HUES6 (cell line): Measurements from ENCODE around the gene DCDC2C.

Experiments
- H3K27ac ChIP-seq: 2 replicates; pipeline ENCODE4 v1.7.0; 2013; ENCODE audit warnings: low read depth, mild to moderate bottlenecking, low read length, inconsistent platforms
- H3K27me3 ChIP-seq: 2 replicates; pipeline ENCODE4 v1.6.1; 2013; ENCODE audit warnings: low read length; ENCODE audit not compliant: control insufficient read depth, insufficient read depth
- H3K36me3 ChIP-seq: 2 replicates; pipeline ENCODE4 v1.6.1; 2013; ENCODE audit warnings: low read length; ENCODE audit not compliant: control insufficient read depth, insufficient read depth
- H3K4me1 ChIP-seq: 2 replicates; pipeline ENCODE4 v1.6.1; 2013; ENCODE audit warnings: low read length; ENCODE audit not compliant: control insufficient read depth, insufficient read depth
- H3K4me3 ChIP-seq: 2 replicates; pipeline ENCODE4 v1.5.1; 2013; ENCODE audit warnings: low read depth, low read length
- H3K9ac ChIP-seq: one replicate; pipeline ENCODE4 v1.6.1; 2013; ENCODE audit warnings: mild to moderate bottlenecking, low read length
- H3K9me3 ChIP-seq: 2 replicates; pipeline ENCODE4 v1.6.1; 2013; ENCODE audit warnings: low read depth, low read length; ENCODE audit not compliant: control insufficient read depth, insufficient read depth

DCDC2C gene

GRCh38 chr2:3731829-3732228, 28.5 kb downstream of the DCDC2C start:
- Histone ChIP-seq H3K27ac (no peak overlapping the region), H3K9ac (no peak overlapping the region), H3K4me1 (peaks cover 10% of the 10 kb centered on the region), H3K9me3 (no peaks in the 10 kb centered on the region), H3K4me3 (no peak overlapping the region), H3K36me3 (no peaks in the 10 kb centered on the region), H3K27me3 (peaks cover 10% of the 10 kb centered on the region; the same call in 1 of the 2 replicates)

- Histone ChIP-seq H3K9ac (no peak overlapping the region), H3K27ac (no peak overlapping the region), H3K4me3 (no peak overlapping the region), H3K4me1 (no peaks in the 10 kb centered on the region), H3K27me3 (no peaks in the 10 kb centered on the region; the same call in 1 of the 2 replicates), H3K36me3 (no peaks in the 10 kb centered on the region), H3K9me3 (no peaks in the 10 kb centered on the region)
These were observed 32.7 kb downstream of the DCDC2C start for GRCh38 chr2:3736112-3736511.

DNA sequence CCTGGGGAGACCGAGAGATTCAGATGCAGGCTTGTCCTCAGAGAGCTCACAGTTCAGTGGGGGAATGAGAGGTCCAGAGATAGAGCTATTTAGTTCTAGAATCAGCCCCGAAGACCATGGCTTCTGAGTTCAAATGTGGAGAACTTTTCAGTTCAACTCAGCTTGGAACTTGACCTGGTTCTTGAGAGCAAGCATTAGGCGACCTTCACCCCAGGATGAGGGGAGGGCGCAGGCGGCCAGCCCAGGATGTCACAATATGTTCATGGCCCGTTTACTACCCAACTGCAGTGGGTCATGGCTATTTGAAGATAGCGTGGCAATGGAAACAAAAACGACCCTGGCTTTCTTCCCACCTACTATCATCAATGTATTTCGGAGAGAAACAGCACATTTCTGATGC, 33.8 kb downstream of the DCDC2C start:
- H3K9ac ChIP-seq = no peak overlapping the region
- no peaks in the 10 kb centered on the region for H3K9me3 ChIP-seq
- H3K4me3 ChIP-seq = no peak overlapping the region
- H3K4me1 ChIP-seq = no peaks in the 10 kb centered on the region
- no peaks in the 10 kb centered on the region for H3K36me3 ChIP-seq
- no peak overlapping the region for H3K27ac ChIP-seq
- H3K27me3 ChIP-seq = no peaks in the 10 kb centered on the region; the same call in 1 of the 2 replicates

- no peak overlapping the region for H3K9ac ChIP-seq
- no peaks in the 10 kb centered on the region for H3K9me3 ChIP-seq
These were observed 35.1 kb downstream of the DCDC2C start for GRCh38 chr2:3738454-3738853.

DNA sequence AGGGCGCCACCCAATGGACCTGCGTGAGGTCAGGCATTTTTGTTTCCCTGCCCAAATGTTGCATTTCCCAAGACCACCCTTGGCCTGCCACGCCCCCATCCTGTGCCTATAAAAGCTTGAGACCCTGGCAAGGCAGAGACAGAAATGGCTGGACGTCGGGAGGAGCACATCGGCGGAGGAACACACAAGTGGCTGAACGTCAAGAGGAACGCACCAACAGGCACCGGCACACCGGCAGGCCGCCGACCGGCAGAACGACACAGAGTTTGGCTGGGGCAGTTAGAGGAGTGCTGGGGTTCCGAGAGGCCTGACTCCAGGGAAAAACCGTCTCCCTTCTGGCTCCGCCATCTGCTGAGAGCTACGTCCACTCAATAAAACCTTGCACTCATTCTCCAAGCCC, 35.9 kb downstream of the DCDC2C start:
- Histone ChIP-seq H3K4me3 (no peak overlapping the region), H3K9ac (no peak overlapping the region), H3K36me3 (no peaks in the 10 kb centered on the region), H3K27ac (no peak overlapping the region), H3K4me1 (no peaks in the 10 kb centered on the region), H3K9me3 (no peaks in the 10 kb centered on the region), H3K27me3 (no peaks in the 10 kb centered on the region; the same call in 1 of the 2 replicates)

More at GRCh38 chr2:3738454-3738853, 35.1 kb downstream of the DCDC2C start:
- H3K4me3 ChIP-seq = no peak overlapping the region
- H3K36me3 ChIP-seq = no peaks in the 10 kb centered on the region
- H3K27ac ChIP-seq = no peak overlapping the region
- H3K27me3 ChIP-seq = no peaks in the 10 kb centered on the region; the same call in 1 of the 2 replicates
- H3K4me1 ChIP-seq = no peaks in the 10 kb centered on the region

- Histone ChIP-seq H3K9ac (no peak overlapping the region), H3K4me3 (no peak overlapping the region), H3K9me3 (no peaks in the 10 kb centered on the region), H3K27ac (no peak overlapping the region), H3K36me3 (no peaks in the 10 kb centered on the region), H3K4me1 (no peaks in the 10 kb centered on the region), H3K27me3 (no peaks in the 10 kb centered on the region)
These were observed 38.0 kb downstream of the DCDC2C start for GRCh38 chr2:3741396-3741795.

DNA sequence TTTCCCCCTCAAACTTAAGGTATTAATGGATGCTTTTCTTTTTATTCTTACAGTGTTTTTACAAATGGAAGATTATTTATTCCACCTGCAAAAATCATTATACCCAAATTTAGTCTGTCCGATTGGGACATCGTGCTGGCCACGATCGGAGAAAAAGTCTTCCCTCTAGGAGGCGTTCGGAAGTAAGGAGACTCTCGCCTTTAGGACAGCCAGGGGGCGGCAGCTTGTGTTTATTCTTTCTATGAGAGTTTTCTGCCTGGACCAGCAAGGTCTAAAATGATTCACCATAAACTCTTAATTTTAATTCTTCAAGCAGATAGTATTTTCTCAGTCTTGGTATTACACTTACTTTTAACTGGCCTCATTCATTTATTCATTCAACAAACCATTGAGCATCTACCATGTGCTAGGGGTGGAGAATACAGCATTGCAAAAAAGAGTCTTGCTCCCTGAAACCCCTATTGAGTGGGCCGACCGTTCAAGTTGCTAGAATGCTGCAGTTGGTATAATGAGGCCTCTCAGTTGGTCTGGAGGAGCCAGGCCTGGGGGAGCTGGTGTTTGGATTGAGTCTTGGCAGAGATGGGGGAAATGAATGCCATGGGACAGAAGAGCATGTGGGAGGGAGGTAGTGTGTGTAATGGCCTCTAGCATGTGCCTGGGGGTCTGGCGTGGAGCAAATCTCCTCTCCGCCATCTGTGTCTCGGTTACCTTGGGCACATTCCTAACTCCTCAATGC, 38.7 kb downstream of the DCDC2C start:
- Histone ChIP-seq H3K9me3 (no peaks in the 10 kb centered on the region), H3K4me1 (no peaks in the 10 kb centered on the region), H3K27ac (no peak overlapping the region), H3K27me3 (no peaks in the 10 kb centered on the region), H3K4me3 (no peak overlapping the region), H3K36me3 (no peaks in the 10 kb centered on the region), H3K9ac (no peak overlapping the region)

- Histone ChIP-seq H3K36me3 (no peaks in the 10 kb centered on the region), H3K9ac (no peak overlapping the region), H3K27ac (no peak overlapping the region), H3K4me1 (no peaks in the 10 kb centered on the region), H3K9me3 (no peaks in the 10 kb centered on the region), H3K4me3 (no peak overlapping the region), H3K27me3 (no peaks in the 10 kb centered on the region)
These were observed 39.6 kb downstream of the DCDC2C start for GRCh38 chr2:3742743-3743508.

DNA sequence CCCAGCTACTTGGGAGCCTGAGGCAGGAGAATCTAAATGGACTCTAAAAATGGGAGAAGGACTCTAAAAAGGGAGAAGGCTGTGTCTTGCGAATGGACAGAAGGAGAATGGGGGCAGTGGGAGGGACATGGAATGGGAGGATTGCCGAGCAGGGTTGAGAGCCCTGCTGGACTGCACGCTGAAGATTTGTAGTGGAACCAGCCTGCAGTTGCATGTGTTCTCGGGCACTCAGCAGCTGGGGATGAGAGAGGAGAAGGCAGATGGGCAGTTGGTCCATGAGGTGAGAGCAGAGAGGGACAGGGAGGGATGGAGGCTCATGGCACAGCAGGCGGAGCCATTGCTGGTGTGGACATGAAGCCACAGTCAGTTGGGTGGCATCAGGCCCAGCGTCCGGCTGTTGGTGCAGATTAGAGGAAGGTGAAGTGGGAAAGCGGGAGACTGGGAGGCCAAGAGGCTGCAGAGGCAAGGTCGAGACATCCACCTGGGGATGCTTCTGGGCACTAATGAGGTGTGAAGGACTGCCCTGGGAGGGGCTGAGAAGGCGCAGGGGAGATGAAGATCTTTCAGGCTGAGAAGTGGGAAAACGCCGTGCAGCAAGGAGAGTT, 40.7 kb downstream of the DCDC2C start:
- no peaks in the 10 kb centered on the region for H3K4me1 ChIP-seq
- 0 out of 2 replicates have a peak, but pooled peaks cover 2% of the 10 kb centered on the region for H3K27me3 ChIP-seq
- no peak overlapping the region for H3K9ac ChIP-seq
- H3K4me3 ChIP-seq = no peak overlapping the region
- no peak overlapping the region for H3K27ac ChIP-seq
- no peaks in the 10 kb centered on the region for H3K9me3 ChIP-seq
- no peaks in the 10 kb centered on the region for H3K36me3 ChIP-seq

- no peaks in the 10 kb centered on the region for H3K9me3 ChIP-seq
- H3K9ac ChIP-seq = no peak overlapping the region
- H3K36me3 ChIP-seq = no peaks in the 10 kb centered on the region
- H3K27ac ChIP-seq = no peak overlapping the region
- H3K4me3 ChIP-seq = no peak overlapping the region
- 0 out of 2 replicates have a peak, but pooled peaks cover 2% of the 10 kb centered on the region for H3K27me3 ChIP-seq
- no peaks in the 10 kb centered on the region for H3K4me1 ChIP-seq
These were observed 42.5 kb downstream of the DCDC2C start for GRCh38 chr2:3745920-3746319.
